HG03280 (cell line): ENCODE results near the gene KCNAB1.

Experiments
- ATAC-seq: cut with Tn5 transposase; IDR thresholded peaks from one replicate; pipeline ENCODE4 v1.9.1; 2021; ENCODE audit warnings: mild to moderate bottlenecking, moderate library complexity; ENCODE audit not compliant: unreplicated experiment

The KCNAB1 gene

GRCh38 chr3:156359368-156359767, 239.0 kb downstream of the KCNAB1 start:
- ATAC-seq = no peak

- ATAC-seq = no peak
These were observed 239.7 kb downstream of the KCNAB1 start for GRCh38 chr3:156360083-156360482.

GRCh38 chr3:156360963-156361362, 240.6 kb downstream of the KCNAB1 start:
- no peak for ATAC-seq

GRCh38 chr3:156366559-156366958, 246.2 kb downstream of the KCNAB1 start:
- no peak for ATAC-seq

- peak; percentile 91 for ATAC-seq
These were observed 247.8 kb downstream of the KCNAB1 start for GRCh38 chr3:156368189-156368588.

GRCh38 chr3:156371701-156372100, 251.3 kb downstream of the KCNAB1 start:
- ATAC-seq = no peak

GRCh38 chr3:156373095-156373494, 252.7 kb downstream of the KCNAB1 start:
- ATAC-seq = no peak

GRCh38 chr3:156373654-156374053, 253.3 kb downstream of the KCNAB1 start:
- no peak for ATAC-seq

GRCh38 chr3:156376199-156376598, 255.8 kb downstream of the KCNAB1 start:
- no peak for ATAC-seq

GRCh38 chr3:156377266-156377665, 256.9 kb downstream of the KCNAB1 start:
- no peak for ATAC-seq

GRCh38 chr3:156377718-156378117, 257.3 kb downstream of the KCNAB1 start:
- ATAC-seq = no peak

- ATAC-seq = no peak
These were observed 258.5 kb downstream of the KCNAB1 start for GRCh38 chr3:156378871-156379270.

GRCh38 chr3:156379327-156379726, 258.9 kb downstream of the KCNAB1 start:
- no peak for ATAC-seq

GRCh38 chr3:156381253-156381652, 260.9 kb downstream of the KCNAB1 start:
- no peak for ATAC-seq

- ATAC-seq = peak; percentile 74
These were observed 262.3 kb downstream of the KCNAB1 start for GRCh38 chr3:156382458-156383346.

- ATAC-seq = no peak
These were observed 263.2 kb downstream of the KCNAB1 start for GRCh38 chr3:156383441-156384025.

- peak; percentile 74 for ATAC-seq
These were observed 268.4 kb downstream of the KCNAB1 start for GRCh38 chr3:156388497-156389448.

- no peak for ATAC-seq
These were observed 269.1 kb downstream of the KCNAB1 start for GRCh38 chr3:156389449-156389950.

- ATAC-seq = no peak
These were observed 270.5 kb downstream of the KCNAB1 start for GRCh38 chr3:156390846-156391245.

GRCh38 chr3:156395961-156396710, 275.8 kb downstream of the KCNAB1 start:
- no peak for ATAC-seq
